ENCODE results near the gene LINC00632. TPM values are rescaled to one million over a fixed set of nuclear protein-coding genes. Genes with fewer than 3 reads are reported as not detected.
A peak's percentile ranks its signal among the peaks of the same experiment; 100 is the strongest.
"Not testable (repeated sequence)": the region's sequence is repeated elsewhere in the genome, so short reads cannot be mapped to it uniquely, and the experiment has no call there.

The LINC00632 gene
- 221 TPM for total RNA-seq
- long read RNA-seq, result 0 reads

DNA sequence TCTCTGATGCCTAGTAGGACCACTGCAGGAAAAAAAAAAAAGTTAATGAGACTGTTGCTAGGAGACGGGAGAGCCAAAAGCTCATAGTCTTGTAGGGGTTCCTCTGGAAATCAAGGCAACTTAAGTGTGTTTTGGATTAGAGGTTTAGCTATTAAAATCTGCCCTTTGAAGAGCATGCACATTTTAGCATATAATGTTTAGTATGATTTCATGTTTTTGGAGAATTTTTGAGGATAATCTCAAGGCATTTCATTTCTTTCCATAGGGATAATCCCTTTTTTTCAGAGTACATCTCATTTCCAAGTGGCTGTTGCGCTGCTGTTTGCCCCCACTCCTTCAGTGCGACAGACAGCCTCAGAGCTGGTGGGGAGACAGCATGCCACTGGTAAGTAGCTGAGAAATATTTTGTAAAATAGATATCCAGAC is at the start of gene LINC00632:
LINC00632 (plus strand) TSS at position 339 of the 426 bp plus-strand sequence.
- H3K4me1 ChIP-seq, result no peaks in the 10 kb centered on the region
- DNase-seq (no peak), ATAC-seq (no peak)
- H3K27ac ChIP-seq, result no peak within 1 kb of the TSS
- TF ChIP-seq, protein P1, sequence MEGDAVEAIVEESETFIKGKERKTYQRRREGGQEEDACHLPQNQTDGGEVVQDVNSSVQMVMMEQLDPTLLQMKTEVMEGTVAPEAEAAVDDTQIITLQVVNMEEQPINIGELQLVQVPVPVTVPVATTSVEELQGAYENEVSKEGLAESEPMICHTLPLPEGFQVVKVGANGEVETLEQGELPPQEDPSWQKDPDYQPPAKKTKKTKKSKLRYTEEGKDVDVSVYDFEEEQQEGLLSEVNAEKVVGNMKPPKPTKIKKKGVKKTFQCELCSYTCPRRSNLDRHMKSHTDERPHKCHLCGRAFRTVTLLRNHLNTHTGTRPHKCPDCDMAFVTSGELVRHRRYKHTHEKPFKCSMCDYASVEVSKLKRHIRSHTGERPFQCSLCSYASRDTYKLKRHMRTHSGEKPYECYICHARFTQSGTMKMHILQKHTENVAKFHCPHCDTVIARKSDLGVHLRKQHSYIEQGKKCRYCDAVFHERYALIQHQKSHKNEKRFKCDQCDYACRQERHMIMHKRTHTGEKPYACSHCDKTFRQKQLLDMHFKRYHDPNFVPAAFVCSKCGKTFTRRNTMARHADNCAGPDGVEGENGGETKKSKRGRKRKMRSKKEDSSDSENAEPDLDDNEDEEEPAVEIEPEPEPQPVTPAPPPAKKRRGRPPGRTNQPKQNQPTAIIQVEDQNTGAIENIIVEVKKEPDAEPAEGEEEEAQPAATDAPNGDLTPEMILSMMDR (IDR thresholded peaks at IDR 0.05), result no peak
- no peaks in the 10 kb centered on the region for H3K36me3 ChIP-seq
- no peaks in the 10 kb centered on the region for H3K27me3 ChIP-seq
- intact Hi-C loops (cut with DNase I), result no loop called here
- H3K9me3 ChIP-seq, result no peaks in the 10 kb centered on the region
- no peak within 1 kb of the TSS for H3K4me3 ChIP-seq

DNA sequence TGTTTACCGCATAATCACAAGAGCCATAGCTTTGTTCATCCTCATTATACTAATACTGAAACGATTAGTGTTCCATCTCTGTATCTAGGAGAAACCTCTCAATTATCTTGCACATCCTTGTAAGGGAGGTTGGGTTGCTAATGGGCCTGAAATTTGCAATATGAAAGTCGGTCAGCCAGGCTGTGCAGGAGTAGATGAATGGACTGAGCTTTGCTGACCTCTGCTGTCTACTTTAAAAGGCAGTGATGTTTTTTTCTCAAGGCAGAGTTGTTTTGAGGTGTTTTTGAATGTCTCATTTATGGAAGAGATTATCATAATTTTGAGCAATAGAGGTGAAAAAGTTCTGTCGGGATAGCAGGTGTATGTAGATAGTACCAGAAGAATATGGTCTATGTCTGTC is 47.9 kb upstream of the LINC00632 start:
- TF ChIP-seq, protein P1 (IDR thresholded peaks at IDR 0.05), result peak; percentile 11
- no peak for DNase-seq
- H3K27ac ChIP-seq, result no peak overlapping the region
- no peaks in the 10 kb centered on the region for H3K36me3 ChIP-seq
- no peaks in the 10 kb centered on the region for H3K9me3 ChIP-seq
- intact Hi-C loops (cut with DNase I), result no loop called here
- H3K4me3 ChIP-seq, result no peak overlapping the region
- no peak for ATAC-seq
- H3K27me3 ChIP-seq, result no peaks in the 10 kb centered on the region
- no peaks in the 10 kb centered on the region for H3K4me1 ChIP-seq

DNA sequence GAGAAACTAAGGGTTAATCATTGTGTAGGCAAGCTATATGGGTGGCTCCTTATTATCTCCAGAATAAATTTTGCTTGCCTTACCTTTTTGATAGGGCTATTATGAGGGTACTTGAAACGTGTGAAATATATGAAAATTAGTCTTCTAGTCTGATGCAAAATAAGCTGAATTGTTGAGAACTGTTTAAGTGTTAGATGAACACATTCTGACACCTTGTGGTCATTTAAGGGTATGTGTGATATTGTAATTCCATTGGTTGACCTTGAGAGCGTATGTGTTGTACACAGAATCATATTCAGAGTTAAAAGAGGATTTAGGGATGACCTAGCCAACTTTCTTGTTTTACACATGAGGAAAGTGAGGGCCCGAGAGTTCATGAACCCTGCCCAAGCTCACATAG is 44.6 kb upstream of the LINC00632 start:
- ATAC-seq, result peak; percentile 40
- H3K36me3 ChIP-seq, result no peaks in the 10 kb centered on the region
- intact Hi-C loops (cut with DNase I), result no loop called here
- H3K9me3 ChIP-seq, result no peaks in the 10 kb centered on the region
- no peak overlapping the region for H3K27ac ChIP-seq
- TF ChIP-seq, protein P1 (IDR thresholded peaks at IDR 0.05), result peak; percentile 26
- H3K4me1 ChIP-seq, result no peaks in the 10 kb centered on the region
- DNase-seq, result no peak
- no peak overlapping the region for H3K4me3 ChIP-seq
- H3K27me3 ChIP-seq, result no peaks in the 10 kb centered on the region

DNA sequence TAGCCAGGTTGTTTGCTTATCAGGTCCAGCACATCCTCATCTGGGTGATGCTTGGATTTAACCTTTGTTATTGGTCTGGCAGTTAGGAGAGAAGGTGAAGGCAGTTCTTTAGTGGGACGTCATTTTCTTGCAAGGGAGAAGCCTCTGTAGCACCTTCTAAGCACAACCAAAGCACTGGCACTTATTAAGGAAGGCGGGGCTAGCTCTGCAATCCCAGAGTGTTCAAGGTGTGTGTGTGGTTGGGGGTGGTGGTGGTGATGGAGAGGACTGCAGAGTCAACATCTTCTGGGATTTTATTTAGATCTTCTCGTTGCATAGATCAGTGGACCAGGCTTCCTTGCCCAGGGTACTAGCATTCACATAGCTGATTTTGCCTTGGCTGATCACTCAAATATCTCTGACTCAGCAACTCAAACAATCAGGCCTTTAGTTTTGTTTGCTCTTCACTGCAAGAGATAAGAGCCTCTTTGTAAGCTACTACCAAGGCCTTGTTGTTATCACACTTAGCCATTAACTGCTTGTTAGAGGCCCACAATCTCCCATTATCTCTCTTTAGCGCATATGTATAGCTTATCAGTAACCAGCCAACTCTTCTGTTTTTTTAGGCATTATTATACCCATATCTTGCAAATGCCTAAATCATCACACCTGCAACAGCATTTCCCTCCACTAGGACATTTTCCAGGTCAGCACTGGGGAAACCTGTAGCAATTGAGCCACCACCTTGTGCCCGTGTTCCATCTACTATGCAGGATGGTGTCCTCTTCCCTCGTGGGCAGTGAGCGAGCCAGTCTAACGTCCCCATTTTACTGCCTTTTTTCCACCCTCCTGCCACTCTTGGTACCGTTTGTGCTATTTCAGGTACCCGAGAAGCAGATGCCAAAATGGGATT is 36.5 kb upstream of the LINC00632 start:
- ATAC-seq, result no peak
- no peaks in the 10 kb centered on the region for H3K36me3 ChIP-seq
- no peak for DNase-seq

DNA sequence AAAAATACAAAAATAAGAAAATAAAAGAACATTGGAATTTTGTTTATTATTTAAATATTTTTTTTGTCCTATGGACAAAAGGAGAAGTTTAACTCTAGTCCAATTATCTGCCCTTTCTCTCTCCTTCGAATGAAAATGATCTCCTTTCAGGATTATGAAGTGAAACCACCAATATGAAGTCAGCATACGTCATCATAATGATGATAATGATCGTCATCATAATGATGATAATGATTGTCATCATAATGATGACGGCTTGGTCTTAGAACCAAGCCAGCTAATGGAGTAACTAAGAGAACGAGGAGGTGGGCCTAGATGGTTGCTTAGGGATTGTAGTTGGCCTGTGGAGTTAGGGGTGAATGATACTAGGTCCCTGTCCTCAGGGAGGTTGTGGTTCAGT is 21.9 kb upstream of the LINC00632 start:
- TF ChIP-seq, protein P1 (IDR thresholded peaks at IDR 0.05), result no peak
- no peak overlapping the region for H3K27ac ChIP-seq
- H3K36me3 ChIP-seq, result no peaks in the 10 kb centered on the region
- no peak for DNase-seq
- no peak overlapping the region for H3K4me3 ChIP-seq
- no peak for ATAC-seq
- no peaks in the 10 kb centered on the region for H3K9me3 ChIP-seq
- intact Hi-C loops (cut with DNase I), result no loop called here
- no peaks in the 10 kb centered on the region for H3K27me3 ChIP-seq
- no peaks in the 10 kb centered on the region for H3K4me1 ChIP-seq

More for the DNA sequence above, 36.5 kb upstream of the LINC00632 start:
- Histone ChIP-seq H3K4me3 (no peak overlapping the region), H3K9me3 (no peaks in the 10 kb centered on the region), H3K27me3 (no peaks in the 10 kb centered on the region), H3K27ac (no peak overlapping the region), H3K4me1 (no peaks in the 10 kb centered on the region)
- intact Hi-C loops (cut with DNase I), result no loop called here
- TF ChIP-seq, protein P1 (IDR thresholded peaks at IDR 0.05), result no peak

DNA sequence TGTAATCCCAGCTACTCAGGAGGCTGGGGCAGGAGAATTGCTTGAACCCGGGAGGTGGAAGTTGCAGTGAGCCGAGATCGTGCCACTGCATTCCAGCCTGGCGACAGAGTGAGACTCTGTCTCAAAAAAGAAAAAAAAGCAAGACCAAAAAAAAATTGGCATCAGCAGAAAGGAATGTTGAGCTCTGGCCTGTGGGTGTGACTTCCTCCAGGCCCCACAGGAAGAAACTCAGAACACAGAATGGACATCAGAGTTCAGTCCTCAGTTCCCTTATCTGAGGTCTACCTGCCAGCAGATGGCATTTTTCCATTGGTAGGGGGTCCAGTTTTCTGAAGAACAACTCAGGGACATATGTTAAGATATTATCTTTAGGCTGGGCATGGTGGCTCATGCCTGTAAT is 18.0 kb upstream of the LINC00632 start:
- H3K27me3 ChIP-seq; ATAC-seq; H3K27ac ChIP-seq; H3K4me1 ChIP-seq; H3K36me3 ChIP-seq; intact Hi-C loops (cut with DNase I); DNase-seq; H3K9me3 ChIP-seq; H3K4me3 ChIP-seq: not testable (repeated sequence)

Data from upper lobe of right lung (tissue), 1 donor.